ENCODE measurements around the gene LSM7.

Gene LSM7

GRCh38 chr19:2290441-2291184 lies 37.8 kb downstream of the LSM7 start:
- Histone ChIP-seq H3K4me1 (ENCODE audit: insufficient read depth, insufficient read length) (peaks cover 20% of the 10 kb centered on the region), H3K36me3 (ENCODE audit: insufficient read depth, insufficient read length, low read length) (no peaks in the 10 kb centered on the region), H3K9ac (ENCODE audit: insufficient read length, low read depth) (peak overlapping the region; percentile 27), H3K4me3 (ENCODE audit: insufficient read length, low read depth) (peak overlapping the region; percentile 40), H3K27me3 (ENCODE audit: insufficient read depth, insufficient read length) (peaks cover 85% of the 10 kb centered on the region), H3K9me3 (ENCODE audit: insufficient read depth, low read length) (no peaks in the 10 kb centered on the region)
- DNase-seq (ENCODE audit: low read depth, low spot score): no peak
- TF ChIP-seq ZNF274 (IDR thresholded peaks at IDR 0.05; ENCODE audit: low read depth, low read length) (no peak), SUZ12 (IDR thresholded peaks at IDR 0.05; ENCODE audit: extremely low read depth, insufficient read depth, insufficient read length) (peak; percentile 91)

- no peak for DNase-seq (ENCODE audit: low read depth, low spot score)
- H3K27me3 ChIP-seq (ENCODE audit: insufficient read depth, insufficient read length): peaks cover 87% of the 10 kb centered on the region
- H3K9ac ChIP-seq (ENCODE audit: insufficient read length, low read depth): peak overlapping the region; percentile 27
- peaks cover 20% of the 10 kb centered on the region for H3K4me1 ChIP-seq (ENCODE audit: insufficient read depth, insufficient read length)
- no peaks in the 10 kb centered on the region for H3K9me3 ChIP-seq (ENCODE audit: insufficient read depth, low read length)
- H3K36me3 ChIP-seq (ENCODE audit: insufficient read depth, insufficient read length, low read length): no peaks in the 10 kb centered on the region
- peak overlapping the region; percentile 40 for H3K4me3 ChIP-seq (ENCODE audit: insufficient read length, low read depth)
- TF ChIP-seq YY1 (IDR thresholded peaks at IDR 0.05; ENCODE audit: insufficient read depth, insufficient read length): no peak
Observed at GRCh38 chr19:2289714-2290435, 38.5 kb downstream of the LSM7 start.

- Histone ChIP-seq H3K9me3 (ENCODE audit: insufficient read depth, low read length) (no peaks in the 10 kb centered on the region), H3K9ac (ENCODE audit: insufficient read length, low read depth) (no peak overlapping the region), H3K36me3 (ENCODE audit: insufficient read depth, insufficient read length, low read length) (no peaks in the 10 kb centered on the region), H3K4me3 (ENCODE audit: insufficient read length, low read depth) (no peak overlapping the region), H3K4me1 (ENCODE audit: insufficient read depth, insufficient read length) (peaks cover 20% of the 10 kb centered on the region), H3K27me3 (ENCODE audit: insufficient read depth, insufficient read length) (peaks cover 83% of the 10 kb centered on the region)
- TF ChIP-seq YY1 (IDR thresholded peaks at IDR 0.05; ENCODE audit: insufficient read depth, insufficient read length): no peak
- TF ChIP-seq SUZ12 (IDR thresholded peaks at IDR 0.05; ENCODE audit: extremely low read depth, insufficient read depth, insufficient read length): no peak
- DNase-seq (ENCODE audit: low read depth, low spot score): no peak
Observed at GRCh38 chr19:2288818-2289713, 39.3 kb downstream of the LSM7 start.

GRCh38 chr19:2288338-2288817 lies 40.0 kb downstream of the LSM7 start:
- Histone ChIP-seq H3K9ac (ENCODE audit: insufficient read length, low read depth) (no peak overlapping the region), H3K9me3 (ENCODE audit: insufficient read depth, low read length) (no peaks in the 10 kb centered on the region), H3K36me3 (ENCODE audit: insufficient read depth, insufficient read length, low read length) (no peaks in the 10 kb centered on the region), H3K4me1 (ENCODE audit: insufficient read depth, insufficient read length) (peaks cover 20% of the 10 kb centered on the region), H3K4me3 (ENCODE audit: insufficient read length, low read depth) (no peak overlapping the region), H3K27me3 (ENCODE audit: insufficient read depth, insufficient read length) (peaks cover 76% of the 10 kb centered on the region)
- DNase-seq (ENCODE audit: low read depth, low spot score): no peak
- TF ChIP-seq YY1 (IDR thresholded peaks at IDR 0.05; ENCODE audit: insufficient read depth, insufficient read length): no peak
- no peak for TF ChIP-seq ZNF274 (IDR thresholded peaks at IDR 0.05; ENCODE audit: low read depth, low read length)
- no peak for TF ChIP-seq SUZ12 (IDR thresholded peaks at IDR 0.05; ENCODE audit: extremely low read depth, insufficient read depth, insufficient read length)

GRCh38 chr19:2287585-2288337 lies 40.6 kb downstream of the LSM7 start:
- H3K9ac ChIP-seq (ENCODE audit: insufficient read length, low read depth): no peak overlapping the region
- peaks cover 78% of the 10 kb centered on the region for H3K27me3 ChIP-seq (ENCODE audit: insufficient read depth, insufficient read length)
- no peak overlapping the region for H3K4me3 ChIP-seq (ENCODE audit: insufficient read length, low read depth)
- TF ChIP-seq SUZ12 (IDR thresholded peaks at IDR 0.05; ENCODE audit: extremely low read depth, insufficient read depth, insufficient read length) (no peak), ZNF274 (IDR thresholded peaks at IDR 0.05; ENCODE audit: low read depth, low read length) (no peak)
- H3K4me1 ChIP-seq (ENCODE audit: insufficient read depth, insufficient read length): peaks cover 20% of the 10 kb centered on the region
- no peak for DNase-seq (ENCODE audit: low read depth, low spot score)
- no peaks in the 10 kb centered on the region for H3K36me3 ChIP-seq (ENCODE audit: insufficient read depth, insufficient read length, low read length)
- H3K9me3 ChIP-seq (ENCODE audit: insufficient read depth, low read length): no peaks in the 10 kb centered on the region

GRCh38 chr19:2286402-2287140 lies 41.8 kb downstream of the LSM7 start:
- Histone ChIP-seq H3K27me3 (ENCODE audit: insufficient read depth, insufficient read length) (peaks cover 79% of the 10 kb centered on the region), H3K36me3 (ENCODE audit: insufficient read depth, insufficient read length, low read length) (no peaks in the 10 kb centered on the region), H3K9ac (ENCODE audit: insufficient read length, low read depth) (no peak overlapping the region), H3K4me3 (ENCODE audit: insufficient read length, low read depth) (no peak overlapping the region), H3K9me3 (ENCODE audit: insufficient read depth, low read length) (no peaks in the 10 kb centered on the region), H3K4me1 (ENCODE audit: insufficient read depth, insufficient read length) (peaks cover 20% of the 10 kb centered on the region)
- no peak for DNase-seq (ENCODE audit: low read depth, low spot score)
- TF ChIP-seq ZNF274 (IDR thresholded peaks at IDR 0.05; ENCODE audit: low read depth, low read length) (no peak), SUZ12 (IDR thresholded peaks at IDR 0.05; ENCODE audit: extremely low read depth, insufficient read depth, insufficient read length) (no peak), YY1 (IDR thresholded peaks at IDR 0.05; ENCODE audit: insufficient read depth, insufficient read length) (no peak)

All from NT2/D1 (cell line).